K562 (cell line): ENCODE results near the gene PACSIN1.

Experiments used
- TAF15 ChIP-seq: fragments of 200-400 bp; formaldehyde crosslinking; IDR thresholded peaks from 2 replicates; pipeline ENCODE4 v1.6.1; 2017; ENCODE audit warnings: mild to moderate bottlenecking, low read depth, low read length, moderate library complexity
- YY1 ChIP-seq, 3 experiments: IDR thresholded peaks; 2 replicates each; pipeline ENCODE4 v1.6.1; 2011; ENCODE audit warnings: low read length in 2 of 3, mild to moderate bottlenecking in 2 of 3, moderate library complexity in 2 of 3, borderline replicate concordance in 1 of 3, control low read depth in 1 of 3, low read depth in 1 of 3; ENCODE audit not compliant: insufficient read depth in 3 of 3, insufficient replicate concordance in 2 of 3, control insufficient read depth in 1 of 3, insufficient read length in 1 of 3; ENCODE audit errors: extremely low read depth in 1 of 3
- TF ChIP-seq, protein P1 (sequence below), 3 experiments: IDR thresholded peaks in 2 of 3; conservative IDR thresholded peaks in 1 of 3; 2 replicates each; pipeline ENCODE4 v1.5.1; 2011 to 2012; ENCODE audit warnings: low read length in 3 of 3, mild to moderate bottlenecking in 3 of 3, control low read depth in 2 of 3, improper control_type of control experiment in 1 of 3, inconsistent platforms in 1 of 3, low read depth in 1 of 3, mixed read lengths in 1 of 3, moderate library complexity in 1 of 3; ENCODE audit not compliant: insufficient read depth in 2 of 3

DNA sequence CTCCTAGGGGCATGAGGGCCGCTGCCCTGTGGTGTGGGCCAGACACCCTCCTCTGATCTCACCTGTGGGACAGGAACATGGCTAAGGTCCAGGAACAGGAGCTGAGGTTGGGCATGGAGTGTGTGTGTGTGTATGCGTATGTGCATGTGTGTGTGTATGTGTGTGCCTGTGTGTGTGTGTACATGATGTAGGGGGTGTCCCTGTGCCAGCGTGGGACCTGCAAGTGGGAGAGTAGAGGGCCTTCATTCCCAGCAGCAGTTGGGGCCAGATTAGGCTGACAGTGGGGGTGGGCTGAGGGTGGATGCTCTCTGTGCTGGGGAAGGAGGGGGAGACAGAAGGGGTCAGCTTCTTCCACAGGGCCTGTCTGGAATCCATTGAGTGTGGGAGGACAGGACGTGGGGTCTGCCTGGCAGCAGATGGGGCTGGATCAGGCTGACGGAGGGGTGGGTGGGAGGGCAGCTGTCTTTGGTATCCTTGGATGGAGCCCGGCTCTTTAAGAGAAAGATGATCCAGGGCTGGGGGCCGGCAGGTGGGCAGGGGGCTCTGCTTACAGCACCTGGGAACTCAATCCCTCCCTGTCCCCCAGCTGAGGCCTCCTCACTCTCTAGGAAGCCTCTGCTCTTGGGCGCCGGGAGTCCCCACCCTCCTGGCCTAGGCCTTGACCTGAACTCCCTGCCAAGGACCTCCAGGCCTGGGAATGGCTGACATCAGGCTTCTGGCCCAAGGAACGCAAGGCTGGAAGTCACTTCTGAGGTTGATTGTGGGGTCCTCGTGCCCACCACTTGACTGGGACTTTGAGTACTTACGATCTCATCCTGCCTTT is 46.2 kb downstream of the PACSIN1 start:
- no peak for TF ChIP-seq YY1 (IDR thresholded peaks at IDR 0.05; ENCODE audit: borderline replicate concordance in 1 of 3, control insufficient read depth in 1 of 3, extremely low read depth in 1 of 3, insufficient read depth in 3 of 3, insufficient read length in 1 of 3, insufficient replicate concordance in 2 of 3, low read depth in 1 of 3, low read length in 2 of 3)
- TF ChIP-seq, protein P1, sequence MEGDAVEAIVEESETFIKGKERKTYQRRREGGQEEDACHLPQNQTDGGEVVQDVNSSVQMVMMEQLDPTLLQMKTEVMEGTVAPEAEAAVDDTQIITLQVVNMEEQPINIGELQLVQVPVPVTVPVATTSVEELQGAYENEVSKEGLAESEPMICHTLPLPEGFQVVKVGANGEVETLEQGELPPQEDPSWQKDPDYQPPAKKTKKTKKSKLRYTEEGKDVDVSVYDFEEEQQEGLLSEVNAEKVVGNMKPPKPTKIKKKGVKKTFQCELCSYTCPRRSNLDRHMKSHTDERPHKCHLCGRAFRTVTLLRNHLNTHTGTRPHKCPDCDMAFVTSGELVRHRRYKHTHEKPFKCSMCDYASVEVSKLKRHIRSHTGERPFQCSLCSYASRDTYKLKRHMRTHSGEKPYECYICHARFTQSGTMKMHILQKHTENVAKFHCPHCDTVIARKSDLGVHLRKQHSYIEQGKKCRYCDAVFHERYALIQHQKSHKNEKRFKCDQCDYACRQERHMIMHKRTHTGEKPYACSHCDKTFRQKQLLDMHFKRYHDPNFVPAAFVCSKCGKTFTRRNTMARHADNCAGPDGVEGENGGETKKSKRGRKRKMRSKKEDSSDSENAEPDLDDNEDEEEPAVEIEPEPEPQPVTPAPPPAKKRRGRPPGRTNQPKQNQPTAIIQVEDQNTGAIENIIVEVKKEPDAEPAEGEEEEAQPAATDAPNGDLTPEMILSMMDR (IDR thresholded peaks at IDR 0.05 in 2 of 3, conservative IDR thresholded peaks at IDR 0.05 in 1 of 3; ENCODE audit: insufficient read depth in 2 of 3, low read depth in 1 of 3, low read length in 3 of 3), result no peak
- TF ChIP-seq TAF15, result no peak
